Neural cell (in vitro differentiated cells): ENCODE measurements around the gene SUN1.

Experiments used
- CTCF ChIP-seq: fragments of 450-650 bp; IDR thresholded peaks from 2 replicates; pipeline ENCODE4 v1.5.1; 2014; ENCODE audit warnings: antibody characterized with exemption, mild to moderate bottlenecking, moderate library complexity; ENCODE audit not compliant: poor library complexity, severe bottlenecking
- EZH2 ChIP-seq: fragments of 200-600, 300-800 bp; shearing (Covaris generic), sonication (generic); IDR thresholded peaks from 2 replicates; pipeline ENCODE4 v1.6.1; 2014; ENCODE audit warnings: antibody characterized with exemption, low read length, borderline replicate concordance, mild to moderate bottlenecking; ENCODE audit not compliant: insufficient read depth, poor library complexity, severe bottlenecking
- POLR2AphosphoS5 ChIP-seq: IDR thresholded peaks from 2 replicates; pipeline ENCODE4 v1.6.1; 2012
- REST ChIP-seq: IDR thresholded peaks from 2 replicates; pipeline ENCODE4 v1.6.1; 2012; ENCODE audit warnings: borderline replicate concordance
- TAF1 ChIP-seq: IDR thresholded peaks from 2 replicates; pipeline ENCODE4 v1.6.1; 2012; ENCODE audit warnings: low read depth

- no peak for TF ChIP-seq CTCF
- TF ChIP-seq POLR2AphosphoS5, result no peak
- TF ChIP-seq TAF1, result no peak
- TF ChIP-seq REST, result no peak
- TF ChIP-seq EZH2, result no peak
Measured at GRCh38 chr7:900331-901040, 68.2 kb downstream of the SUN1 start.
